GM19455 (cell line): Measurements from ENCODE around the gene ZNF106.

Experiments
- ATAC-seq: cut with Tn5 transposase; IDR thresholded peaks from one replicate; pipeline ENCODE4 v1.9.1; 2021; ENCODE audit not compliant: unreplicated experiment

ZNF106 gene

GRCh38 chr15:42482701-42483100 is 8.2 kb downstream of the ZNF106 start:
- no peak for ATAC-seq

- no peak for ATAC-seq
These were observed 16.1 kb downstream of the ZNF106 start for GRCh38 chr15:42474827-42475226.

DNA sequence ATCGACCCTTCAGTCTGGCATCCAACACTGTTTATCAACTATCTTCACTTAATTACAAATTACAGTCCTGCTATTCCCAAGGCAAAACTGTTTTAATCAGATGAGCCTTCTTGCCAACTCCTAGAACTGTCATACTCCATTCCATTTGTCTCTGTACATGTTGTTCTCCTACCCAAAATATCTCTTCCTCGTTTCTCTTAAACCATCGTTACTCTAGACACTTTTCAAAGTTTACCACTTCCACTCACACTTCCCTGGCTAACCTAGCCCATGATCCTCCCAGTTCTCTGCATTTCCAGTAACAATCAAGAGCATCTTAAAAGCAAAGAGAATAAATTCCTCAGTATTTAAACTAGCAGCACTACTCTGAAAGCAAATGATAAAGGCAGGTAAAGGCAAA is 19.9 kb downstream of the ZNF106 start:
- ATAC-seq, result no peak

DNA sequence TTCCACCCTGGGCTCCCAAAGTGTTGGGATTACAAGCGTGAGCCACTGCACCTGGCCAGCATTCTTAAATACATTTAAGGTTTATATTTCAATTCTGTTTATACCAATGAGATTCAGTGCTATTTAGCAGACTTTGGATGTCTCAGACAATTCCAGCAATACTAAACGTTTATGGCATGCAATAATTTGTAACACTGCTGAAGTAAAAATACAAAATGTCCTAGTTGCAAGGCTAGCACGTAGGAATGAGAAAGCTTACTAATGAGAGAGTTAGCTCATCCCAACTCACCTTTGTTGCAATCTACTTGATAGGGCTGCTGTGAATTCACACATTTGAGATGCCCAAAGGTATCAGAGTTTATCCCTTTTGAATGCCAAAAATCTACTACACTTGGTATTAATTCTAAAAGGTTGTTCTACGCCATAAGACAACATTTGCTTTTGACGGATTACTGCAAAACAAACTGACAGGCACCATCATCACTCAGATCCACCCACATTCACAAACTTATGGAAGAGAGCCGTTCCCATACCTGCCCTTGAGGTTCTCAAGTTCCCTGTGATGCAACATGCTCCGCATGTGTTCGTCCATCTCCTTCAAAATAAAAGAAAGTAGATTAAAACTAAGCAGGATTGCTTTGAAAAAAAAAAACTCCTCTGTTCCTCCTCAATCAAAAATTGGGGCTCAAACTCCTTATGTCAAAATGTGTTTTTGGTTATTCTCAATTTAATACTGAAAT is 25.3 kb downstream of the ZNF106 start:
- no peak for ATAC-seq

DNA sequence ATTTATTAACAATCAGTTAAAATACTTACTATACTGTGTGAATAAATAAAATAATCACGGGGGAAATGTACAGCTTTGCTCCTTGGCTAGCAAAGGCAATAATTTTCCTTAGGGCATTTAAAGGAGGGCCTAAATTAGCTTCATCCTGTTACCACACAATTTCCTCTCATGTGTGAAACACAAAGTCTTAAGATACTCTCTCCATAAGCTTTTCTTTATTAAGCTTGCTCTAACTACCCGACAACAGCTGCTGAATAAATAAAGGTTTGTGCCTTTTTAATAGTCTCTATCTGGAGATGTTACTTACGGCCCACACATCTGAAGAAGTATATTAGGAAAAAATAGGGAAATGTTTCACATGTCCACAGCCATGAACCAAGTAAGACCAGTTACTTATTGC is 29.7 kb downstream of the ZNF106 start:
- ATAC-seq, result no peak

DNA sequence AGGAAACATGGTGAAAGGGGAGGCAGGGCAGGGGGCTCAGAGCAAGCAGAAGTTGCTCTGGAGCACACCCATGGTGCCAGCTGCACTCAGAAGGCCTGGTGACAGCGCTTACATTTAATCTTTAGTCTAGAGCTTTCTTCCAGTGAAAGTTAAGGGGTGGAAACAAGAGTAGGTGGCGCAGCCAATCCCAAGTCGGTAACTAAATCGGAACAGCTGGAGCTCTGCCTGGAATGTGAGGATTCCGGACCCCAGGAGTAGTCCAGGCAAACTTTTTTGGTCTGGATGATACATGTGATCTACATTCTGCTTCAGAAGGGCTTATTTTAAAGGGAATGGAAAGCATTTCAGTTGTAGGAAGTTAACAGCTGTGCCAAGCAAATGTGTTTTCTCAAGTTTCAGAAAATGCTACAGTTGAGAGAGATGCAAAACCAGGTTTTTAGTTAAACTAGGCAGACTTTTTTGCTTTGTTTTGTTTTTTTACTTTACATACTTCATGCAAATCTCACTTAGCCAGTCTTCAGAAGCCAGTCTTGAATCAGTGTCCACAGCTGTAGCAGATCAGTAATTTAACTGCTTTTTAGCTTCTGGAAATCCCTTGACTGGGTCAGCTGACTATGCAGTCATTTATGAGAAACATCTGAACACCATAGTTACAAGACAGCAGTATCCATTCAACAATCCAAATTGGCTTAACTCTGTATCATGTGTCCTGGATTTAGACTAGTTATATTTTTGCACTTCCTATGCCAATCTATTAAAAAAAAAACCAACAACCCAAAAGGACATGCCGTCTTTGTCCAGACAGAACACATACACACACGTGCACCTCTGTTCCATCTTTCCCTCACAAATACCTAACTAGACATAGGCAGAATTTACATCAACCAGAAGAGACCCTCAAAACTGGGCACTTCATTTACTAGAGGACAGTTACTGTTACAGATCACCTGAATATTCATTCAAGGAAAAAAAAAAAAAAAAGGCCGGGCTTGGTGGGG is 33.2 kb downstream of the ZNF106 start:
- peak; percentile 70 for ATAC-seq

GRCh38 chr15:42456971-42457370 is 34.0 kb downstream of the ZNF106 start:
- no peak for ATAC-seq

- ATAC-seq, result no peak
These were observed 34.4 kb downstream of the ZNF106 start for GRCh38 chr15:42456531-42456930.

DNA sequence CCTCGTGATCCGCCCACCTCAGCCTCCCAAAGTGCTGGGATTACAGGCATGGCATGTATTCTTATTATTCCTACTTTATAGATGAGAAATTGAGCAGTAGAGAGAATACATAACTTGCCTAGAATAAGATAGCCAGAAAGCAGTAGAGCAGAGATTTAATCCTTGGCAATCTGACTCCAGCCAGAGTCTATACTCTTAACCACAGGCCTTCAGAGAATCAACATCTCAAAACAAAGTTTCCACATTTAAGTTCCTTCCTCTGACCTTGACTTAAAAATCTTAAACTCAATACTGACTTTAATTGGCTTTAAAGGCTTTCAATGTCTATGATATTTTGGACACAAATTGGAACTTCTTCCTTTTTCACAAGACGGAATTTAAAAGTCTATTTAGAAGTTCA is 37.1 kb downstream of the ZNF106 start:
- no peak for ATAC-seq

- no peak for ATAC-seq
These were observed 40.5 kb downstream of the ZNF106 start for GRCh38 chr15:42450425-42450790.

DNA sequence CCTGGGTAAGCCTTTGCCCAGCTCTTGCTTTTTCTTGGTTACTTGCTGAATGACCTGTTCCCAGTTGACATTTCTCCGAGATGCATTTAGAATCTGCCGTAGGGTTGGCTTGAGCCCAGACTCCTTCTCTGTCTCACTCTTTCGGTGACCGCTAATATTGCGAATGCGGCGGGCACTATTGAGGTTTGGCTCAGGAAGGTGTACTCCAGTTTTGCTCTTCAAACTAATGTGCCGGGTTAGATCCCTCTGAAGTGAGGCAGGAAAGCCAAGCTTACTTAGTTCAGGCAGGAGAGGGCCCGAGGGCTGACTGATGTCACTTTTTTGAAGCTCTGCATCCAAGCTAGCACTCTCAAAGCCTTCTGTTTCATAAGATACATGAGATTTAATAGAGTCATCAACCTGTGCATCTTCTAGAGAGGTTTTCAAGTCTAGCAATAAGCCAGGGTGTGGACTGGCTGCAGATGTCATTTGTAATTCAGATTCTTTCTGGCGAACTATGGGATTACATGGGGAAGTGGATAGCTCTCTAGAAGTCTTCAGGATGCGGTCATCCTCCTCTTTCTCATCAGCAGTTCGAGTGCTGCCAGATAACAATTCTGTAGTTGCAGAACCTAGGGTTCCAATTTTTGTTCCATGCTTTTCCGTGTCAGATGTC is 41.0 kb downstream of the ZNF106 start:
- no peak for ATAC-seq

- no peak for ATAC-seq
These were observed 42.7 kb downstream of the ZNF106 start for GRCh38 chr15:42448281-42448680.

GRCh38 chr15:42447599-42447998 is 43.3 kb downstream of the ZNF106 start:
- no peak for ATAC-seq

GRCh38 chr15:42445551-42445950 is 45.4 kb downstream of the ZNF106 start:
- no peak for ATAC-seq

- no peak for ATAC-seq
These were observed 46.4 kb downstream of the ZNF106 start for GRCh38 chr15:42444415-42445063.

GRCh38 chr15:42427429-42428223 is 63.3 kb downstream of the ZNF106 start:
- no peak for ATAC-seq

GRCh38 chr15:42421376-42421775 is 69.6 kb downstream of the ZNF106 start:
- no peak for ATAC-seq

DNA sequence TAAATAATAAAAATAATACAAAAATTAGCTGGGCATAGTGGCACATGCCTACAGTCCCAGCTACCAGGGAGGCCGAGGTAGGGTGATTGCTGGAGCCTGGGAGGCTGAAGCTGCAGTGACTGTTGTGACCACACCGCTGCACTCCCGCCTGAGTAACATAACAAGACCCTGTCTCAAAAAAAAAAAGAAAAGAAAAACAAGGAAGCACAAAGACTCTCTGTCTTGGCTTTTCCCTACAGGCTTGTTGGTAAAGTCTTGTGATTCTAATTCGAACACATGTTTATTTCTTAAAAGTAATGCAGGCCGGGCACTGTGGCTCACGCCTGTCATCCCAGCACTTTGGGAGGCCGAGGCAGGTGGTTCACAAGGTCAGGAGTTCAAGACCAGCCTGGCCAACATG is 71.6 kb downstream of the ZNF106 start:
- no peak for ATAC-seq

- no peak for ATAC-seq
These were observed 77.0 kb downstream of the ZNF106 start for GRCh38 chr15:42413920-42414319.

GRCh38 chr15:42411884-42412283 is 79.1 kb downstream of the ZNF106 start:
- no peak for ATAC-seq
